Measurements from ENCODE around the gene WDFY4.

Gene WDFY4

GRCh38 chr10:48923748-48924147 lies 239.1 kb downstream of the WDFY4 start:
- no peak for DNase-seq

GRCh38 chr10:48924988-48925387 lies 240.3 kb downstream of the WDFY4 start:
- no peak for DNase-seq

GRCh38 chr10:48926255-48926654 lies 241.6 kb downstream of the WDFY4 start:
- DNase-seq: no peak

- DNase-seq: no peak
Measured at GRCh38 chr10:48926764-48927540, 242.3 kb downstream of the WDFY4 start.

GRCh38 chr10:48929413-48929990 lies 244.8 kb downstream of the WDFY4 start:
- DNase-seq: no peak

- no peak for DNase-seq
Measured at GRCh38 chr10:48931188-48931587, 246.5 kb downstream of the WDFY4 start.

- no peak for DNase-seq
Measured at GRCh38 chr10:48932831-48933664, 248.4 kb downstream of the WDFY4 start.

GRCh38 chr10:48934672-48935501 lies 250.2 kb downstream of the WDFY4 start:
- no peak for DNase-seq

GRCh38 chr10:48935577-48935976 lies 250.9 kb downstream of the WDFY4 start:
- no peak for DNase-seq

GRCh38 chr10:48937796-48938195 lies 253.1 kb downstream of the WDFY4 start:
- DNase-seq: no peak

- DNase-seq: no peak
Measured at GRCh38 chr10:48938281-48938680, 253.6 kb downstream of the WDFY4 start.

- DNase-seq: no peak
Measured at GRCh38 chr10:48938990-48939536, 254.4 kb downstream of the WDFY4 start.

- no peak for DNase-seq
Measured at GRCh38 chr10:48939790-48940325, 255.2 kb downstream of the WDFY4 start, which contains the start of gene LRRC18. Gene LRRC18, minus strand, starts transcription at chr10:48939840. Its CDS starts 25,685 bp downstream, at chr10:48914155.

- no peak for DNase-seq
Measured at GRCh38 chr10:48940372-48940771, 255.7 kb downstream of the WDFY4 start.

GRCh38 chr10:48940958-48941357 lies 256.3 kb downstream of the WDFY4 start:
- DNase-seq: no peak

GRCh38 chr10:48941427-48942075 lies 256.9 kb downstream of the WDFY4 start:
- DNase-seq: no peak

- no peak for DNase-seq
Measured at GRCh38 chr10:48943096-48943495, 258.4 kb downstream of the WDFY4 start.

GRCh38 chr10:48944171-48944570 lies 259.5 kb downstream of the WDFY4 start:
- no peak for DNase-seq

- DNase-seq: no peak
Measured at GRCh38 chr10:48945441-48946130, 260.9 kb downstream of the WDFY4 start.

GRCh38 chr10:48946332-48946731 lies 261.7 kb downstream of the WDFY4 start:
- no peak for DNase-seq
